Measurements from ENCODE around the gene ZBTB16. TPM values are rescaled to one million over a fixed set of nuclear protein-coding genes. Genes with fewer than 3 reads are reported as not detected.
A peak's percentile ranks its signal among the peaks of the same experiment; 100 is the strongest.

The ZBTB16 gene
- total and polyA plus RNA-seq, 2 experiments from 2014 or later, result 8.7 to 10.5 TPM

GRCh38 chr11:114296605-114297372 lies 237.3 kb downstream of the ZBTB16 start:
- no peaks in the 10 kb centered on the region for H3K27me3 ChIP-seq
- no peak overlapping the region for H3K27ac ChIP-seq
- peaks cover 3% of the 10 kb centered on the region for H3K4me1 ChIP-seq (ENCODE audit: low read depth)
- no peak for TF ChIP-seq CTCF (IDR thresholded peaks at IDR 0.05; ENCODE audit: low read depth, low read length)
- DNase-seq (ENCODE audit: low read depth in 1 of 2, low spot score in 1 of 2), result peak in 1 of 2 donors; percentile 41
- no peak overlapping the region for H3K4me3 ChIP-seq
- H3K36me3 ChIP-seq, result no peaks in the 10 kb centered on the region
- H3K9me3 ChIP-seq (ENCODE audit: low read depth), result no peaks in the 10 kb centered on the region

GRCh38 chr11:114297806-114298709 lies 238.5 kb downstream of the ZBTB16 start:
- Histone ChIP-seq H3K27me3 (no peaks in the 10 kb centered on the region), H3K4me3 (no peak overlapping the region), H3K36me3 (no peaks in the 10 kb centered on the region), H3K27ac (no peak overlapping the region), H3K9me3 (ENCODE audit: low read depth) (no peaks in the 10 kb centered on the region), H3K4me1 (ENCODE audit: low read depth) (no peaks in the 10 kb centered on the region)
- peak in 1 of 2 donors; percentile 74 for DNase-seq (ENCODE audit: low read depth in 1 of 2, low spot score in 1 of 2)
- no peak for TF ChIP-seq CTCF (IDR thresholded peaks at IDR 0.05; ENCODE audit: low read depth, low read length)

GRCh38 chr11:114298710-114299109 lies 239.2 kb downstream of the ZBTB16 start:
- no peaks in the 10 kb centered on the region for H3K36me3 ChIP-seq
- no peaks in the 10 kb centered on the region for H3K4me1 ChIP-seq (ENCODE audit: low read depth)
- no peaks in the 10 kb centered on the region for H3K27me3 ChIP-seq
- H3K9me3 ChIP-seq (ENCODE audit: low read depth), result no peaks in the 10 kb centered on the region
- H3K4me3 ChIP-seq, result no peak overlapping the region
- no peak for TF ChIP-seq CTCF (IDR thresholded peaks at IDR 0.05; ENCODE audit: low read depth, low read length)
- DNase-seq (ENCODE audit: low read depth in 1 of 2, low spot score in 1 of 2), result peak in 1 of 2 donors; percentile 67
- H3K27ac ChIP-seq, result no peak overlapping the region

Other genes with a start within 250 kb of the ZBTB16 start
- 95.9 and 148 TPM in 2 replicates for gene USP28, start 184.1 kb upstream of the ZBTB16 start, total RNA-seq
- gene USP28, start 184.1 kb upstream of the ZBTB16 start, polyA plus RNA-seq, result 99.2 and 105 TPM in 2 replicates
- gene HTR3B, start 154.9 kb upstream of the ZBTB16 start, total RNA-seq, result not detected in 2 replicates
- not detected in 2 replicates for gene HTR3B, start 154.9 kb upstream of the ZBTB16 start, polyA plus RNA-seq
- 0.24 TPM in 1 of 2 replicates, not detected in the other for gene HTR3A, start 84.6 kb upstream of the ZBTB16 start, total RNA-seq
- not detected in 2 replicates for gene HTR3A, start 84.6 kb upstream of the ZBTB16 start, polyA plus RNA-seq
- gene NNMT, start 236.7 kb downstream of the ZBTB16 start, total RNA-seq, result not detected in 2 replicates
- gene NNMT, start 236.7 kb downstream of the ZBTB16 start, polyA plus RNA-seq, result 2.0 and 2.1 TPM in 2 replicates

Data from cardiac muscle cell (in vitro differentiated cells and primary cell).